HepG2 (cell line): Measurements from ENCODE around the gene SLC25A22. TPM values are rescaled to one million over a fixed set of nuclear protein-coding genes. Genes with fewer than 3 reads are reported as not detected.

Experiments used
- ATAC-seq: fragments of 200-7000 bp; cut with Tn5 transposase; 3 replicates; pipeline ENCODE4 v1.9.1; 2020; ENCODE audit warnings: mild to moderate bottlenecking, moderate library complexity
- BruUV-seq: library from RNA; stranded (reverse); fragments of 400-500 nt; replicated peaks from 2 replicates; lab custom pipeline; 2021; lab: Mats Ljungman, UMichigan
- CTCF ChIA-PET: fragments of 300-600 bp; formaldehyde crosslinking; extraction: SDS; loops from one replicate; lab custom pipeline; 2021; ENCODE audit warnings: low total read pairs, inconsistent platforms, low intra/inter-chr PET ratio; lab: Yijun Ruan, JAX
- POLR2A ChIA-PET: fragments of 350-600 bp; sonication (Branson Sonifier 250); formaldehyde crosslinking; loops from one replicate; lab custom pipeline; 2020; ENCODE audit warnings: antibody characterized with exemption, inconsistent platforms; lab: Yijun Ruan, JAX
- DNase-seq: peaks from one replicate; pipeline ENCODE4 v3.0.0-alpha.2; 2015; ENCODE audit warnings: low spot score
- FAIRE-seq: peaks from 3 replicates; lab custom pipeline; 2011; peaks lifted over from hg19 to GRCh38; lab: Jason Lieb, UNC
- H2AFZ ChIP-seq: one replicate; pipeline ENCODE4 v1.6.1; 2011; ENCODE audit warnings: low read length, inconsistent platforms
- H3K27ac ChIP-seq: fragments of 300-600 bp; 3 replicates; pipeline ENCODE4 v1.8.0; 2011; ENCODE audit warnings: mixed run types, mild to moderate bottlenecking, mixed read lengths, low read length, inconsistent platforms; ENCODE audit not compliant: insufficient read depth; ENCODE audit errors: extremely low read length
- H3K27me3 ChIP-seq, 2 experiments: fragments of 200-600 bp in 1 of 2; 2 replicates in 1 of 2; 3 replicates in 1 of 2; pipeline versions ENCODE4 v1.6.0 to v1.8.0; 2011; ENCODE audit warnings: low read length in 2 of 2, mild to moderate bottlenecking in 2 of 2, moderate library complexity in 2 of 2, inconsistent platforms in 1 of 2; ENCODE audit not compliant: insufficient read depth in 2 of 2, control insufficient read depth in 1 of 2
- H3K36me3 ChIP-seq, 2 experiments: fragments of 200-600 bp in 1 of 2; replicated peaks in 1 of 2; 2 replicates in 1 of 2; 3 replicates in 1 of 2; pipeline versions ENCODE4 v1.5.1 to v1.8.0; 2011; ENCODE audit warnings: low read length in 2 of 2, inconsistent platforms in 1 of 2; ENCODE audit not compliant: insufficient read depth in 2 of 2, control insufficient read depth in 1 of 2
- H3K4me1 ChIP-seq: 2 replicates; pipeline ENCODE4 v1.5.1; 2012; ENCODE audit warnings: low read length, inconsistent platforms; ENCODE audit not compliant: insufficient read depth
- H3K4me2 ChIP-seq: 2 replicates; pipeline ENCODE4 v1.6.0; 2011; ENCODE audit warnings: low read depth, low read length, inconsistent platforms
- H3K4me3 ChIP-seq, 3 experiments: fragments of 200-600 bp in 1 of 3; sonication (generic), shearing (Covaris generic) in 1 of 3; replicated peaks in 1 of 3; 2 replicates each; pipeline ENCODE4 v1.5.1; 2011 to 2016; ENCODE audit warnings: low read length in 3 of 3, inconsistent platforms in 2 of 3, low read depth in 2 of 3, mild to moderate bottlenecking in 2 of 3, control low read depth in 1 of 3, mixed read lengths in 1 of 3; ENCODE audit not compliant: insufficient read depth in 1 of 3
- H3K79me2 ChIP-seq: one replicate; pipeline ENCODE4 v1.6.1; 2011; ENCODE audit warnings: low read length, inconsistent platforms; ENCODE audit not compliant: insufficient read depth
- H3K9ac ChIP-seq: 2 replicates; pipeline ENCODE4 v1.6.0; 2011; ENCODE audit warnings: mild to moderate bottlenecking, low read depth, low read length, inconsistent platforms; ENCODE audit not compliant: insufficient read depth
- H3K9me3 ChIP-seq: 2 replicates; pipeline ENCODE4 v1.5.1; 2012; ENCODE audit warnings: mild to moderate bottlenecking, low read length
- H4K20me1 ChIP-seq: 2 replicates; pipeline ENCODE4 v1.6.0; 2011; ENCODE audit warnings: inconsistent platforms, mild to moderate bottlenecking, low read length, moderate library complexity; ENCODE audit not compliant: insufficient read depth
- CREBL2 ChIP-seq: sonication (generic); formaldehyde crosslinking; IDR thresholded peaks from 2 replicates; pipeline ENCODE4 v1.8.1; 2023; ENCODE audit warnings: missing genetic modification reagents, mild to moderate bottlenecking, borderline replicate concordance
- FOXP1 ChIP-seq, 2 experiments: fragments of 450-650 bp in 1 of 2; IDR thresholded peaks; 2 replicates each; pipeline ENCODE4 v1.6.1; 2017 to 2018; ENCODE audit warnings: antibody characterized with exemption in 1 of 2
- NFIC ChIP-seq: IDR thresholded peaks from 2 replicates; pipeline ENCODE4 v1.6.1; 2012; ENCODE audit warnings: mild to moderate bottlenecking, low read length, inconsistent platforms
- PCBP1 ChIP-seq: fragments of 200-400 bp; formaldehyde crosslinking; IDR thresholded peaks from 2 replicates; pipeline ENCODE4 v1.6.1; 2017; ENCODE audit warnings: mild to moderate bottlenecking, low read depth, low read length, borderline replicate concordance
- SMAD3 ChIP-seq: sonication (generic); formaldehyde crosslinking; IDR thresholded peaks from 2 replicates; pipeline ENCODE4 v1.4.0; 2020; ENCODE audit warnings: missing genetic modification reagents
- SOX13 ChIP-seq, 3 experiments: fragments of 450-650 bp in 1 of 3; sonication (generic) in 1 of 3; formaldehyde crosslinking in 1 of 3; IDR thresholded peaks in 2 of 3; conservative IDR thresholded peaks in 1 of 3; 2 replicates each; pipeline versions ENCODE4 v1.5.0 to v1.6.1; 2016 to 2020; ENCODE audit warnings: antibody characterized with exemption in 1 of 3, mild to moderate bottlenecking in 1 of 3, missing compliant biosample characterization in 1 of 3, missing genetic modification reagents in 1 of 3, moderate library complexity in 1 of 3
- SRSF1 ChIP-seq: fragments of 200-400 bp; formaldehyde crosslinking; optimal IDR thresholded peaks from 2 replicates; pipeline ENCODE3; 2017; ENCODE audit warnings: mild to moderate bottlenecking, low read depth, low read length, moderate library complexity
- UBTF ChIP-seq: sonication (generic); formaldehyde crosslinking; IDR thresholded peaks from 2 replicates; pipeline ENCODE4 v1.4.0; 2020; ENCODE audit warnings: mild to moderate bottlenecking, missing genetic modification reagents
- ZFP82 ChIP-seq: sonication (generic); formaldehyde crosslinking; IDR thresholded peaks from 2 replicates; pipeline ENCODE4 v1.5.1; 2020; ENCODE audit warnings: mild to moderate bottlenecking, missing genetic modification reagents, borderline replicate concordance
- ZNF382 ChIP-seq: sonication (generic); formaldehyde crosslinking; IDR thresholded peaks from 2 replicates; pipeline ENCODE4 v1.5.0; 2020; ENCODE audit warnings: missing genetic modification reagents, mild to moderate bottlenecking, borderline replicate concordance
- ZNF550 ChIP-seq: sonication (generic); formaldehyde crosslinking; IDR thresholded peaks from 2 replicates; pipeline ENCODE4 v1.4.0; 2020; ENCODE audit warnings: mild to moderate bottlenecking, missing genetic modification reagents, borderline replicate concordance
- ZNF567 ChIP-seq: sonication (generic); formaldehyde crosslinking; IDR thresholded peaks from 2 replicates; pipeline ENCODE4 v1.8.1; 2023; ENCODE audit warnings: mild to moderate bottlenecking, missing genetic modification reagents, borderline replicate concordance
- ZNF75D ChIP-seq: sonication (generic); formaldehyde crosslinking; IDR thresholded peaks from 2 replicates; pipeline ENCODE4 v1.8.1; 2023; ENCODE audit warnings: missing genetic modification reagents, mild to moderate bottlenecking, borderline replicate concordance
- ZNF816 ChIP-seq: sonication (generic); formaldehyde crosslinking; IDR thresholded peaks from 2 replicates; pipeline ENCODE4 v1.8.0; 2022; ENCODE audit warnings: missing genetic modification reagents, mild to moderate bottlenecking, borderline replicate concordance
- WGBS: methylation state at CpG from one replicate; pipeline ENCODE4 v1.1.6; 2017; ENCODE audit warnings: low lambda C conversion rate; 5-methylcytosine and 5-hydroxymethylcytosine counted together
- in situ Hi-C: cut with HindIII; loops from 2 replicates; pipeline ENCODE4 v1.10.0; 2017; ENCODE audit warnings: low pct_unique_long_range_greater_than_20kb; ENCODE audit not compliant: extremely low pct_ligation_motif_present
- intact Hi-C: fragments of 100-400 bp; cut with micrococcal nuclease; formaldehyde crosslinking; loops from one replicate; pipeline ENCODE4 v1.10.0; 2022; ENCODE audit not compliant: unreplicated experiment
- polyA plus RNA-seq, 8 experiments: library from polyadenylated mRNA; depleted of rRNA in 3 of 8; stranded (reverse) in 7 of 8; unstranded in 1 of 8; fragments of >200 nt; fragmentation: Illumina TruSeq in 4 of 8; extraction: Trizol in 4 of 8; gene quantifications; 2 replicates each; pipeline versions ENCODE4 v1.2.1 to v1.2.3, GENCODE V29; 2011 to 2016; ENCODE audit warnings: low read depth in 4 of 8, missing spikeins in 1 of 8, mixed read lengths in 1 of 8; ENCODE audit not compliant: insufficient read depth in 1 of 8
- total RNA-seq, 5 experiments: library from RNA; depleted of rRNA; stranded (reverse); fragments of >200 nt; fragmentation: Illumina TruSeq; extraction: Trizol; gene quantifications; 2 replicates each; pipeline ENCODE4 v1.2.3, GENCODE V29; 2016; ENCODE audit warnings: low read depth in 1 of 5
- TF ChIP-seq, protein P1 (sequence below): sonication (generic); formaldehyde crosslinking; IDR thresholded peaks from 2 replicates; pipeline ENCODE4 v1.4.0; 2020; ENCODE audit warnings: missing genetic modification reagents, borderline replicate concordance

Gene SLC25A22
- total and polyA plus RNA-seq, 2 of the 13 experiments (the other 11 are each of a cell fraction or from before 2014, with no cell fraction given): 12.4 to 19.2 TPM

- TF ChIP-seq UBTF (CRISPR knock-in tag): peak; percentile 53; the same call in 1 of the 2 replicates
- TF ChIP-seq SOX13 (IDR thresholded peaks at IDR 0.05): no peak
- TF ChIP-seq SOX13 (CRISPR knock-in tag; conservative IDR thresholded peaks at IDR 0.05 in 1 of 2, IDR thresholded peaks at IDR 0.05 in 1 of 2): peak in 1 of 2 experiments; percentile 17; a peak in 1 of 4 replicates
Observed at GRCh38 chr11:832529-833113, 34.5 kb upstream of the SLC25A22 start, which contains the start of gene CD151 (continued).

DNA sequence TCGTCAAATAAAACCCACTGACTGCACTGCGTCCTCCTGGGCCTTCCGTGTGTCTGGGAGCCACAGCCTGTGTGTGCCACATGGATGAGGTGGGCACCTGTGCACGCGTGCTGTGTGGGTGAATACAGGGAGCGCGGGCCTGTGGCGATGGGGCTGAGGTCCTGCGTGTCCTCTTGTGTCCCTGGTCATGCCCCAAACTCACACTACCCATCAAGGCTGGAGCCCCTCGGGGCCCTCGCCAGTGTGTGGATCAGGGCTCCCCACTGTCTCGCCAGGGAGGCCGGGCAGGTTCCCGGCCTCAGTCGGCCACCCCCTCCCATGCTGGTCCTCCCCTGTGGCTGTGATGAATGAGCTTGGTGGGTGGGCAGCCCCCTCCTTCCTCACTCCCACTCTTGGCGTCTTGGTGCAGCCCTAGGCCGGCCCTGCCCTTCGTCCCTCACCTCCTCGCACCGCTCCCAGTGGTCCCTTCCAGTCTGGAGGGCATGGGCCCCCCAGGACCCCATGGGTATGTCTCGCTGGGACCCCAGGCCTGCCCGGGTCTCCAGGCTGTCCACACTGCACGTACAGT is 34.0 kb upstream of the SLC25A22 start:
- BruUV-seq: TSS peak; percentile 39
- TF ChIP-seq NFIC (no peak), CREBL2 (CRISPR knock-in tag) (no peak), FOXP1 (IDR thresholded peaks at IDR 0.05) (no peak), FOXP1 (CRISPR knock-in tag; IDR thresholded peaks at IDR 0.05) (no peak), SRSF1 (peak; percentile 18), ZNF567 (no peak), ZNF816 (CRISPR knock-in tag) (0 out of 2 replicates have a peak, but pooled peaks have one; percentile 27), ZNF550 (CRISPR knock-in tag) (no peak), PCBP1 (peak; percentile 73; the same call in 1 of the 2 replicates), ZNF75D (CRISPR knock-in tag) (no peak), SMAD3 (no peak), ZNF382 (CRISPR knock-in tag) (no peak), ZFP82 (CRISPR knock-in tag) (no peak)
- TF ChIP-seq, protein P1, sequence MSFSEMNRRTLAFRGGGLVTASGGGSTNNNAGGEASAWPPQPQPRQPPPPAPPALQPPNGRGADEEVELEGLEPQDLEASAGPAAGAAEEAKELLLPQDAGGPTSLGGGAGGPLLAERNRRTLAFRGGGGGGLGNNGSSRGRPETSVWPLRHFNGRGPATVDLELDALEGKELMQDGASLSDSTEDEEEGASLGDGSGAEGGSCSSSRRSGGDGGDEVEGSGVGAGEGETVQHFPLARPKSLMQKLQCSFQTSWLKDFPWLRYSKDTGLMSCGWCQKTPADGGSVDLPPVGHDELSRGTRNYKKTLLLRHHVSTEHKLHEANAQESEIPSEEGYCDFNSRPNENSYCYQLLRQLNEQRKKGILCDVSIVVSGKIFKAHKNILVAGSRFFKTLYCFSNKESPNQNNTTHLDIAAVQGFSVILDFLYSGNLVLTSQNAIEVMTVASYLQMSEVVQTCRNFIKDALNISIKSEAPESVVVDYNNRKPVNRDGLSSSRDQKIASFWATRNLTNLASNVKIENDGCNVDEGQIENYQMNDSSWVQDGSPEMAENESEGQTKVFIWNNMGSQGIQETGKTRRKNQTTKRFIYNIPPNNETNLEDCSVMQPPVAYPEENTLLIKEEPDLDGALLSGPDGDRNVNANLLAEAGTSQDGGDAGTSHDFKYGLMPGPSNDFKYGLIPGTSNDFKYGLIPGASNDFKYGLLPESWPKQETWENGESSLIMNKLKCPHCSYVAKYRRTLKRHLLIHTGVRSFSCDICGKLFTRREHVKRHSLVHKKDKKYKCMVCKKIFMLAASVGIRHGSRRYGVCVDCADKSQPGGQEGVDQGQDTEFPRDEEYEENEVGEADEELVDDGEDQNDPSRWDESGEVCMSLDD: no peak

More for the DNA sequence above, 34.0 kb upstream of the SLC25A22 start:
- Histone ChIP-seq H3K4me2 (peak overlapping the region; percentile 87), H3K36me3 (peaks cover 4 to 5% of the 10 kb centered on the region in 2 experiments; a peak in 3 of 5 replicates), H3K27ac (no peak overlapping the region), H4K20me1 (peaks cover 7% of the 10 kb centered on the region; the same call in 1 of the 2 replicates), H3K79me2 (peaks cover 11% of the 10 kb centered on the region), H3K27me3 (no peaks in the 10 kb centered on the region), H3K9me3 (no peaks in the 10 kb centered on the region), H3K4me1 (peaks cover 73% of the 10 kb centered on the region), H3K4me3 (peak overlapping the region; percentile 49 to 81 (median 71)), H2AFZ (no peak overlapping the region), H3K9ac (peak overlapping the region; percentile 69; the same call in 1 of the 2 replicates)
- ChIA-PET CTCF (no interaction called here), POLR2A (interaction anchor here (1.0 to 16.1 kb wide), 4 partner anchors 9 to 36 kb away, joined by 4 to 264 read pairs (median 80); partner anchors contain the start of genes PNPLA2, POLR2L, RPLP2 and TSPAN4)
- FAIRE-seq (no peak), DNase-seq (no peak), ATAC-seq (no peak)
- WGBS: 77% methylated on average over 13 of the region's 23 CpGs
- in situ Hi-C loops: no loop called here
- intact Hi-C loops: no loop called here
